H1 (cell line): ENCODE results near the gene GPR161. TPM values are rescaled to one million over a fixed set of nuclear protein-coding genes. Genes with fewer than 3 reads are reported as not detected.

Experiments
- CTCF ChIA-PET: fragments of 300-600 bp; sonication (Branson Sonifier 250); formaldehyde crosslinking; loops from one replicate; lab custom pipeline; 2021; ENCODE audit not compliant: partially characterized antibody; lab: Charles Lee
- POLR2A ChIA-PET: fragments of 300-600 bp; sonication (Branson Sonifier 250); formaldehyde crosslinking; loops from one replicate; lab custom pipeline; 2021; ENCODE audit warnings: inconsistent platforms; ENCODE audit not compliant: partially characterized antibody; lab: Charles Lee
- DNase-seq, 2 experiments: peaks; one replicate each; pipeline versions ENCODE4 v3.0.0 to v3.0.0-alpha.2; 2010 to 2022; ENCODE audit warnings: low spot score in 2 of 2, low read depth in 1 of 2, mixed read lengths in 1 of 2
- FAIRE-seq: peaks from 2 replicates; lab custom pipeline; 2011; peaks lifted over from hg19 to GRCh38; lab: Jason Lieb, UNC
- H2AFZ ChIP-seq: 2 replicates; pipeline ENCODE4 v1.8.1; 2012; ENCODE audit warnings: low read length, inconsistent platforms
- H2AK5ac ChIP-seq: 2 replicates; pipeline ENCODE4 v1.6.1; 2013; ENCODE audit warnings: low read depth, low read length
- H2BK120ac ChIP-seq: replicated peaks from 2 replicates; pipeline ENCODE3; 2013; ENCODE audit warnings: low read depth, low read length, inconsistent platforms
- H2BK12ac ChIP-seq: 2 replicates; pipeline ENCODE4 v1.6.1; 2013; ENCODE audit warnings: low read depth, low read length
- H2BK15ac ChIP-seq: 2 replicates; pipeline ENCODE4 v1.6.1; 2013; ENCODE audit warnings: low read length
- H2BK20ac ChIP-seq: 2 replicates; pipeline ENCODE4 v1.6.1; 2013; ENCODE audit warnings: low read length
- H2BK5ac ChIP-seq: 2 replicates; pipeline ENCODE4 v1.6.1; 2013; ENCODE audit warnings: low read depth, low read length
- H3K14ac ChIP-seq: 2 replicates; pipeline ENCODE4 v1.6.1; 2013; ENCODE audit warnings: inconsistent platforms; ENCODE audit not compliant: insufficient read length
- H3K18ac ChIP-seq: 2 replicates; pipeline ENCODE4 v1.6.1; 2013; ENCODE audit warnings: low read length; ENCODE audit errors: extremely low read depth
- H3K23ac ChIP-seq: 2 replicates; pipeline ENCODE4 v1.6.1; 2013; ENCODE audit warnings: inconsistent platforms; ENCODE audit not compliant: insufficient read length
- H3K23me2 ChIP-seq: 2 replicates; pipeline ENCODE4 v1.6.1; 2013; ENCODE audit warnings: low read depth, low read length
- H3K27ac ChIP-seq: 2 replicates; pipeline ENCODE4 v1.6.1; 2011; ENCODE audit warnings: low read depth, low read length, inconsistent platforms
- H3K27me3 ChIP-seq, 4 experiments: replicated peaks in 1 of 4; 1 replicate in 1 of 4; 2 replicates in 3 of 4; pipeline versions ENCODE4 v1.6.1 to v1.8.1; 2011 to 2013; ENCODE audit warnings: low read length in 3 of 4, mild to moderate bottlenecking in 3 of 4, inconsistent platforms in 2 of 4, mixed read lengths in 2 of 4, moderate library complexity in 1 of 4; ENCODE audit not compliant: control insufficient read depth in 3 of 4, insufficient read depth in 3 of 4; ENCODE audit errors: extremely low read depth in 1 of 4
- H3K36me3 ChIP-seq, 4 experiments: 2 replicates each; pipeline versions ENCODE4 v1.6.1 to v1.8.1; 2011 to 2013; ENCODE audit warnings: mild to moderate bottlenecking in 4 of 4, low read length in 3 of 4, moderate library complexity in 2 of 4, control low read depth in 1 of 4, inconsistent platforms in 1 of 4; ENCODE audit not compliant: insufficient read depth in 4 of 4, control insufficient read depth in 2 of 4
- H3K4ac ChIP-seq: replicated peaks from 2 replicates; pipeline ENCODE3; 2013; ENCODE audit warnings: low read length, low read depth, mixed read lengths, inconsistent platforms; ENCODE audit not compliant: insufficient read length
- H3K4me1 ChIP-seq, 4 experiments: replicated peaks in 1 of 4; 1 replicate in 1 of 4; 2 replicates in 3 of 4; pipeline versions ENCODE4 v1.6.1 to v1.8.1; 2011 to 2013; ENCODE audit warnings: low read length in 3 of 4, inconsistent platforms in 2 of 4, mixed read lengths in 1 of 4; ENCODE audit not compliant: insufficient read depth in 4 of 4, control insufficient read depth in 3 of 4
- H3K4me2 ChIP-seq, 2 experiments: 2 replicates each; pipeline versions ENCODE4 v1.6.1 to v1.8.1; 2011 to 2013; ENCODE audit warnings: low read depth in 2 of 2, low read length in 2 of 2, control low read depth in 1 of 2, inconsistent platforms in 1 of 2, mild to moderate bottlenecking in 1 of 2; ENCODE audit not compliant: insufficient read depth in 1 of 2
- H3K4me3 ChIP-seq, 4 experiments: fragments of 200-600, 300-600 bp in 1 of 4; sonication (generic), shearing (Covaris generic), sonication (Bioruptor Twin) in 1 of 4; 2 replicates each; pipeline versions ENCODE4 v1.5.1 to v1.8.1; 2011 to 2016; ENCODE audit warnings: low read length in 4 of 4, low read depth in 3 of 4, control low read depth in 2 of 4, inconsistent platforms in 2 of 4, mild to moderate bottlenecking in 2 of 4, mixed read lengths in 1 of 4, moderate library complexity in 1 of 4; ENCODE audit not compliant: insufficient read depth in 2 of 4; ENCODE audit errors: extremely low read depth in 1 of 4
- H3K56ac ChIP-seq: replicated peaks from 2 replicates; pipeline ENCODE3; 2013; ENCODE audit warnings: low read depth, mild to moderate bottlenecking, mixed read lengths, low read length, inconsistent platforms; ENCODE audit not compliant: insufficient read length
- H3K79me1 ChIP-seq: 2 replicates; pipeline ENCODE4 v1.6.1; 2013; ENCODE audit warnings: low read depth, low read length, control low read depth
- H3K79me2 ChIP-seq, 2 experiments: 2 replicates each; pipeline versions ENCODE4 v1.6.1 to v1.8.1; 2012 to 2013; ENCODE audit warnings: low read length in 2 of 2, mild to moderate bottlenecking in 2 of 2, inconsistent platforms in 1 of 2; ENCODE audit not compliant: insufficient read depth in 2 of 2, control insufficient read depth in 1 of 2
- H3K9ac ChIP-seq, 4 experiments: replicated peaks in 1 of 4; 1 replicate in 1 of 4; 2 replicates in 3 of 4; pipeline versions ENCODE4 v1.6.1 to v1.8.1; 2011 to 2013; ENCODE audit warnings: low read depth in 3 of 4, low read length in 3 of 4, control low read depth in 2 of 4, mild to moderate bottlenecking in 2 of 4, moderate library complexity in 2 of 4, inconsistent platforms in 1 of 4; ENCODE audit errors: extremely low read depth in 1 of 4
- H3K9me3 ChIP-seq, 2 experiments: 2 replicates each; pipeline versions ENCODE4 v1.6.1 to v1.8.1; 2012 to 2013; ENCODE audit warnings: mild to moderate bottlenecking in 2 of 2, moderate library complexity in 2 of 2, control low read depth in 1 of 2, inconsistent platforms in 1 of 2, low read depth in 1 of 2, low read length in 1 of 2, mixed read lengths in 1 of 2; ENCODE audit not compliant: insufficient read depth in 2 of 2
- H4K20me1 ChIP-seq, 2 experiments: replicated peaks in 1 of 2; 2 replicates each; pipeline versions ENCODE3 to v1.8.1; 2011 to 2013; ENCODE audit warnings: inconsistent platforms in 2 of 2, low read length in 2 of 2, mild to moderate bottlenecking in 1 of 2; ENCODE audit not compliant: insufficient read depth in 2 of 2, control insufficient read depth in 1 of 2
- H4K5ac ChIP-seq: 2 replicates; pipeline ENCODE4 v1.6.1; 2013; ENCODE audit warnings: low read length, low read depth, mixed read lengths, inconsistent platforms; ENCODE audit not compliant: insufficient read length
- H4K8ac ChIP-seq: 2 replicates; pipeline ENCODE4 v1.8.0; 2013; ENCODE audit warnings: mild to moderate bottlenecking, moderate library complexity, low read length, inconsistent platforms; ENCODE audit not compliant: insufficient read depth; ENCODE audit errors: extremely low read depth
- H4K91ac ChIP-seq: replicated peaks from 2 replicates; pipeline ENCODE3; 2013; ENCODE audit warnings: low read length, mixed read lengths, inconsistent platforms; ENCODE audit not compliant: insufficient read length
- CTCF ChIP-seq, 3 experiments: IDR thresholded peaks; 1 replicate in 2 of 3; 2 replicates in 1 of 3; pipeline versions ENCODE4 v1.5.1 to v1.6.1; 2011; ENCODE audit warnings: low read length in 3 of 3, mild to moderate bottlenecking in 3 of 3, inconsistent platforms in 2 of 3, low read depth in 1 of 3, moderate library complexity in 1 of 3; ENCODE audit not compliant: insufficient read depth in 1 of 3; ENCODE audit errors: control extremely low read depth in 1 of 3
- E2F6 ChIP-seq: IDR thresholded peaks from 2 replicates; pipeline ENCODE4 v1.6.1; 2012; ENCODE audit warnings: inconsistent platforms
- MAFK ChIP-seq: IDR thresholded peaks from 2 replicates; pipeline ENCODE4 v1.6.1; 2012; ENCODE audit warnings: low read depth, mild to moderate bottlenecking, improper control_type of control experiment, low read length
- whole genome bisulfite sequencing, 2 experiments: shearing (Covaris generic) in 1 of 2; methylation state at CpG; one replicate each; pipeline versions ENCODE4 v1.1.6 to v1.1.7; 2013 to 2015; ENCODE audit warnings: low lambda C conversion rate in 2 of 2, mixed read lengths in 2 of 2, inconsistent platforms in 1 of 2, low coverage in 1 of 2, missing lambda C conversion rate in 1 of 2; ENCODE audit not compliant: insufficient replicate concordance in 2 of 2, insufficient coverage in 1 of 2, insufficient read length in 1 of 2; ENCODE audit errors: extremely low coverage in 1 of 2, missing lambda C conversion rate in 1 of 2; 5-methylcytosine and 5-hydroxymethylcytosine counted together
- polyA plus RNA-seq, 7 experiments: library from polyadenylated mRNA; depleted of rRNA in 3 of 7; stranded (reverse) in 5 of 7; unstranded in 2 of 7; fragments of >200 nt in 5 of 7; fragments of 200-250 nt in 2 of 7; gene quantifications; 1 replicate in 5 of 7; 2 replicates in 1 of 7; 4 replicates in 1 of 7; pipeline versions ENCODE4 v1.2.1 to v1.2.3, GENCODE V29; 2011 to 2013; ENCODE audit warnings: missing spikeins in 2 of 7, mixed read lengths in 2 of 7
- total RNA-seq: library from RNA; stranded (reverse); fragmentation: NEBNext Ultra II Directional; extraction: Animal tissue kit (Norgen Biotek cat#: 25700); gene quantifications from 2 replicates; pipeline ENCODE4 v1.2.1, GENCODE V29; 2021

The GPR161 gene
- total and polyA plus RNA-seq, 2 of the 8 experiments (the other 6 are each of a cell fraction or from before 2014, with no cell fraction given): 13.7 to 16.8 TPM

- no peak overlapping the region for H4K8ac ChIP-seq
- H4K20me1 ChIP-seq: no peaks in the 10 kb centered on the region
- H2BK20ac ChIP-seq: no peak overlapping the region
- H2BK5ac ChIP-seq: no peak overlapping the region
- H3K9me3 ChIP-seq: no peaks in the 10 kb centered on the region
- no peak overlapping the region for H2AK5ac ChIP-seq
- no peak overlapping the region for H3K4me2 ChIP-seq
- POLR2A ChIA-PET: interaction anchor here (1.5 kb wide), 1 partner anchor 9 kb away, joined by 3 read pairs; no protein-coding TSS in a partner anchor
- DNase-seq (no peak), FAIRE-seq (no peak)
- no peaks in the 10 kb centered on the region for H3K79me2 ChIP-seq
- H3K14ac ChIP-seq: no peak overlapping the region
- H3K18ac ChIP-seq: no peak overlapping the region
- no peak overlapping the region for H3K4me3 ChIP-seq
- WGBS, 2 experiments: 88% methylated on average over 15 of the region's 15 CpGs; no CpG with 5 or more reads in 1 of the 2 experiments
- H3K4me1 ChIP-seq: no peaks in the 10 kb centered on the region
- H4K5ac ChIP-seq: no peak overlapping the region
- H3K23ac ChIP-seq: no peak overlapping the region
- H3K27me3 ChIP-seq: no peaks in the 10 kb centered on the region
- no peak overlapping the region for H2BK120ac ChIP-seq
- no peak overlapping the region for H2AFZ ChIP-seq
- H3K9ac ChIP-seq: no peak overlapping the region
- no peaks in the 10 kb centered on the region; a peak in 3 of 8 replicates for H3K36me3 ChIP-seq
- H3K4ac ChIP-seq: no peak overlapping the region
- H2BK15ac ChIP-seq: no peak overlapping the region
- H4K91ac ChIP-seq: no peak overlapping the region
- CTCF ChIA-PET: interaction anchor here (0.6 to 8.3 kb wide), 4 partner anchors 13 to 80 kb away, joined by 3 to 76 read pairs (median 8); partner anchors contain the start of gene TIPRL
- H3K56ac ChIP-seq: no peak overlapping the region
- H3K79me1 ChIP-seq: no peaks in the 10 kb centered on the region; the same call in 1 of the 2 replicates
- no peak overlapping the region for H2BK12ac ChIP-seq
- H3K27ac ChIP-seq: no peak overlapping the region
- no peaks in the 10 kb centered on the region for H3K23me2 ChIP-seq
- TF ChIP-seq MAFK (no peak), CTCF (IDR thresholded peaks at IDR 0.05; ENCODE audit: control extremely low read depth in 1 of 3, insufficient read depth in 1 of 3, low read depth in 1 of 3, low read length in 3 of 3) (no peak), E2F6 (no peak)
Observed at GRCh38 chr1:168098534-168099320, 38.0 kb downstream of the GPR161 start.
